ENCODE data around the gene ZBTB8OS. TPM values are rescaled to one million over a fixed set of nuclear protein-coding genes. Genes with fewer than 3 reads are reported as not detected.

ZBTB8OS gene
- total RNA-seq, 3 donors from 2014 or later, result 40.4 to 45.4 (median 40.9) TPM

DNA sequence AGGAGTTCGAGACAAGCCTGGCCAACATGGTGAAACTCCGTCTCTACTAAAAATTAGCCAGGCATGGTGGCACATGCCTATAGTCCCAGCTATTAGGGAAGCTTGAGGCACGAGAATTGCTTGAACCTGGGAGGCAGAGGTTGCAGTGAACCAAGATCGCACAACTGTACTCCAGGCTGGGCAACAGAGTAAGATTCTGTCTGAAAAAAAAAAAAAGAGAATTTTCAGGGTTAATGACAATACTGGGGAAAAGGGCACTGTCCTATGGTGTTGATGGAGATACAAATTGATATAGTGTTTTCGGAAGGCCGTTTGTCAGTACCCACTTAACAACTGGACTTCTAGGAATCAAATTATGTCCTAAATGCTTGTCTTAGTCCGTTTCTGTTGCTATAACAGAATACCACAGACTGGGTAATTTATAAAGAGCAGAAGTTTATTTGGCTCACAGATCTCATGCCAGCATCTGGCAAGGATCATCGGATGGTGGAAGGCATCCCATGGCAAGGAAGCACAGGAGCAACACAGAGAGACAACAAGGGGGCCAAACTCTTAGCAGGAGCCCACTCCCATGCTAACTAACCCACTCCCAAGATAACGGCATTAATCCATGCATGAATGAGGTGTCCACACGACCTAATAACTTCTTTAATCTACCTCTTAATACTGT lies 69.9 kb downstream of the ZBTB8OS start:
- intact Hi-C loops (cut with DNase I, micrococcal nuclease), result no loop called here
- H3K36me3 ChIP-seq (ENCODE audit: low read depth), result no peaks in the 10 kb centered on the region
- H3K9me3 ChIP-seq, result no peaks in the 10 kb centered on the region
- H3K4me1 ChIP-seq (ENCODE audit: low read depth), result no peaks in the 10 kb centered on the region
- ATAC-seq, result no peak
- DNase-seq, result no peak
- TF ChIP-seq, protein P1, sequence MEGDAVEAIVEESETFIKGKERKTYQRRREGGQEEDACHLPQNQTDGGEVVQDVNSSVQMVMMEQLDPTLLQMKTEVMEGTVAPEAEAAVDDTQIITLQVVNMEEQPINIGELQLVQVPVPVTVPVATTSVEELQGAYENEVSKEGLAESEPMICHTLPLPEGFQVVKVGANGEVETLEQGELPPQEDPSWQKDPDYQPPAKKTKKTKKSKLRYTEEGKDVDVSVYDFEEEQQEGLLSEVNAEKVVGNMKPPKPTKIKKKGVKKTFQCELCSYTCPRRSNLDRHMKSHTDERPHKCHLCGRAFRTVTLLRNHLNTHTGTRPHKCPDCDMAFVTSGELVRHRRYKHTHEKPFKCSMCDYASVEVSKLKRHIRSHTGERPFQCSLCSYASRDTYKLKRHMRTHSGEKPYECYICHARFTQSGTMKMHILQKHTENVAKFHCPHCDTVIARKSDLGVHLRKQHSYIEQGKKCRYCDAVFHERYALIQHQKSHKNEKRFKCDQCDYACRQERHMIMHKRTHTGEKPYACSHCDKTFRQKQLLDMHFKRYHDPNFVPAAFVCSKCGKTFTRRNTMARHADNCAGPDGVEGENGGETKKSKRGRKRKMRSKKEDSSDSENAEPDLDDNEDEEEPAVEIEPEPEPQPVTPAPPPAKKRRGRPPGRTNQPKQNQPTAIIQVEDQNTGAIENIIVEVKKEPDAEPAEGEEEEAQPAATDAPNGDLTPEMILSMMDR (IDR thresholded peaks at IDR 0.05), result no peak
- no peak overlapping the region for H3K4me3 ChIP-seq

Other genes starting within 250 kb of the ZBTB8OS start
- gene ZBTB8B, start 185.5 kb downstream of the ZBTB8OS start, total RNA-seq, result under 1 TPM in 1 of 3 donors, not detected in 2; 0.03 TPM
- 1 to 10 TPM; 4.9 to 7.9 (median 5.1) TPM for gene ZBTB8A, start 111.1 kb downstream of the ZBTB8OS start, total RNA-seq
- 100 to 1,000 TPM; 120 to 156 (median 136) TPM for gene RBBP4, start 658 bp upstream of the ZBTB8OS start, total RNA-seq
- gene SYNC, start 52.2 kb upstream of the ZBTB8OS start, total RNA-seq, result 10 to 100 TPM; 14.3 to 19.2 (median 14.6) TPM
- gene YARS1, start 166.8 kb upstream of the ZBTB8OS start, total RNA-seq, result 10 to 100 TPM; 47.0 to 66.7 (median 54.8) TPM
- gene S100PBP, start 167.1 kb upstream of the ZBTB8OS start, total RNA-seq, result 10 to 100 TPM; 23.7 to 38.8 (median 31.0) TPM
- under 1 TPM; 0.38 to 0.51 (median 0.41) TPM for gene FNDC5, start 220.4 kb upstream of the ZBTB8OS start, total RNA-seq
- 1 to 10 TPM; 1.1 to 2.0 (median 1.1) TPM for gene HPCA, start 235.9 kb upstream of the ZBTB8OS start, total RNA-seq

All from mucosa of descending colon (tissue), 3 donors.